ENCODE results near the gene APP. TPM values are rescaled to one million over a fixed set of nuclear protein-coding genes. Genes with fewer than 3 reads are reported as not detected.
A peak's percentile ranks its signal among the peaks of the same experiment; 100 is the strongest.

Gene APP
- total and polyA plus RNA-seq, 10 of the 15 experiments (the other 5 are each of a cell fraction or from before 2014, with no cell fraction given) = 8.8 to 94.9 (median 51.0) TPM

DNA sequence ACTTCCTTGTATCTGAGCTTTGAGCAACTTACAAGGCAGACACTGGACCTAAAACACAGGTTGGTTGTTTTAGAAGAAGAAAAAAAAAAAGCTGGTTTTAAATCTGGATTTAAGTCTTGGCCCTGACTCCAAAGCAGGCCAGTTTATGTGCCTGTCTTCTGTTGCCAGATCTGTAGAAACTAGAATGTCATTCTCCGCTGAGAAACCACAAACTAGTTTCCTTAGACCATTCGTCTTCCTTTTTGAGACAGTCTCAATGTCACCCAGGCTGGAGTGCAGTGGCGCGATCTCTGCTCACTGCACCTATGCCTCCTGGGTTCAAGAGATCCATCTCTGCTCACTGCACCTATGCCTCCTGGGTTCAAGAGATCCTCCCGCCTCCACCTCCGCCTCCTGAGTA lies 33.9 kb downstream of the APP start (continued):
- no peak for TF ChIP-seq FOS (IDR thresholded peaks at IDR 0.05; ENCODE audit: borderline replicate concordance, extremely low read depth, insufficient read length)
- TF ChIP-seq NFIC (IDR thresholded peaks at IDR 0.05; ENCODE audit: low read depth, low read length) = peak; percentile 33
- TF ChIP-seq, protein P1, sequence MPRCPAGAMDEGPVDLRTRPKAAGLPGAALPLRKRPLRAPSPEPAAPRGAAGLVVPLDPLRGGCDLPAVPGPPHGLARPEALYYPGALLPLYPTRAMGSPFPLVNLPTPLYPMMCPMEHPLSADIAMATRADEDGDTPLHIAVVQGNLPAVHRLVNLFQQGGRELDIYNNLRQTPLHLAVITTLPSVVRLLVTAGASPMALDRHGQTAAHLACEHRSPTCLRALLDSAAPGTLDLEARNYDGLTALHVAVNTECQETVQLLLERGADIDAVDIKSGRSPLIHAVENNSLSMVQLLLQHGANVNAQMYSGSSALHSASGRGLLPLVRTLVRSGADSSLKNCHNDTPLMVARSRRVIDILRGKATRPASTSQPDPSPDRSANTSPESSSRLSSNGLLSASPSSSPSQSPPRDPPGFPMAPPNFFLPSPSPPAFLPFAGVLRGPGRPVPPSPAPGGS (IDR thresholded peaks at IDR 0.05; ENCODE audit: borderline replicate concordance, insufficient read depth, low read depth, low read length, poor library complexity, severe bottlenecking) = no peak
- TF ChIP-seq CUX1 (IDR thresholded peaks at IDR 0.05; ENCODE audit: insufficient replicate concordance, low read depth, low read length) = no peak
- no peak for TF ChIP-seq CEBPB (IDR thresholded peaks at IDR 0.05; ENCODE audit: borderline replicate concordance in 1 of 2, low read depth in 2 of 2, low read length in 2 of 2)
- peak; percentile 28; the same call in 1 of the 2 replicates for TF ChIP-seq CBX5 (IDR thresholded peaks at IDR 0.05; ENCODE audit: low read depth)
- TF ChIP-seq DPF2 (IDR thresholded peaks at IDR 0.05) = 0 out of 2 replicates have a peak, but pooled peaks have one; percentile 39
- TF ChIP-seq ZNF274 (IDR thresholded peaks at IDR 0.05; ENCODE audit: insufficient read depth, insufficient read length) = no peak
- no peak for TF ChIP-seq JUND (IDR thresholded peaks at IDR 0.05; ENCODE audit: low read depth, low read length)
- TF ChIP-seq ESRRA (IDR thresholded peaks at IDR 0.05; ENCODE audit: low read length) = no peak
- no peak for TF ChIP-seq SUZ12 (IDR thresholded peaks at IDR 0.05; ENCODE audit: unreplicated experiment)
- no peak for TF ChIP-seq FOXK2 (IDR thresholded peaks at IDR 0.05)
- 0 out of 4 replicates have a peak, but pooled peaks of 1 of the 2 experiments have one; percentile 33 for TF ChIP-seq ETV6 (conservative IDR thresholded peaks at IDR 0.05 in 1 of 2, IDR thresholded peaks at IDR 0.05 in 1 of 2; ENCODE audit: borderline replicate concordance in 1 of 2, low read depth in 1 of 2)

All from GM12878 (cell line).